GM12878 (cell line): ENCODE data around the gene SORCS2.

Experiments used
- CTCF ChIP-seq, 3 experiments: IDR thresholded peaks in 2 of 3; conservative IDR thresholded peaks in 1 of 3; 2 replicates each; pipeline ENCODE4 v1.5.1; 2011; ENCODE audit warnings: low read depth in 3 of 3, low read length in 3 of 3, mild to moderate bottlenecking in 3 of 3, control low read depth in 2 of 3, moderate library complexity in 2 of 3, inconsistent platforms in 1 of 3, mixed read lengths in 1 of 3; ENCODE audit not compliant: control insufficient read depth in 2 of 3, insufficient read depth in 1 of 3; ENCODE audit errors: extremely low read depth in 1 of 3
- EP300 ChIP-seq, 2 experiments: fragments of 150-350 bp in 1 of 2; IDR thresholded peaks; 2 replicates each; pipeline ENCODE4 v1.6.1; 2011 to 2012; ENCODE audit warnings: low read depth in 2 of 2, low read length in 2 of 2, borderline replicate concordance in 1 of 2, improper control_type of control experiment in 1 of 2, inconsistent platforms in 1 of 2; ENCODE audit not compliant: control insufficient read depth in 1 of 2
- NR2C2 ChIP-seq: IDR thresholded peaks from 2 replicates; pipeline ENCODE4 v1.6.1; 2011; ENCODE audit warnings: borderline replicate concordance, low read depth; ENCODE audit not compliant: control insufficient read depth, insufficient read length
- POLR2A ChIP-seq: IDR thresholded peaks from 2 replicates; pipeline ENCODE4 v1.6.1; 2011; ENCODE audit warnings: low read depth, mild to moderate bottlenecking, low read length
- SIN3A ChIP-seq: IDR thresholded peaks from 2 replicates; pipeline ENCODE4 v1.6.1; 2012; ENCODE audit warnings: low read depth, low read length, improper control_type of control experiment
- STAT1 ChIP-seq: fragments of 450-650 bp; conservative IDR thresholded peaks from 2 replicates; pipeline ENCODE4 v1.6.1; 2014; ENCODE audit warnings: antibody characterized with exemption, mild to moderate bottlenecking
- TAF1 ChIP-seq: IDR thresholded peaks from 2 replicates; pipeline ENCODE4 v1.6.1; 2011; ENCODE audit warnings: mild to moderate bottlenecking, low read depth, low read length, borderline replicate concordance
- ZBTB4 ChIP-seq: fragments of 450-650 bp; formaldehyde crosslinking; IDR thresholded peaks from 2 replicates; pipeline ENCODE4 v1.4.0; 2022; ENCODE audit warnings: mild to moderate bottlenecking, moderate library complexity
- ZSCAN29 ChIP-seq: fragments of 450-650 bp; IDR thresholded peaks from 2 replicates; pipeline ENCODE4 v1.6.1; 2017; ENCODE audit warnings: mild to moderate bottlenecking, moderate library complexity

GRCh38 chr4:7673121-7673520, 480.8 kb downstream of the SORCS2 start:
- TF ChIP-seq POLR2A = no peak
- TF ChIP-seq STAT1 = no peak
- no peak for TF ChIP-seq CTCF (IDR thresholded peaks at IDR 0.05 in 2 of 3, conservative IDR thresholded peaks at IDR 0.05 in 1 of 3; ENCODE audit: control insufficient read depth in 2 of 3, extremely low read depth in 1 of 3, insufficient read depth in 1 of 3, low read depth in 3 of 3, low read length in 3 of 3)
- TF ChIP-seq TAF1 = no peak
- no peak for TF ChIP-seq SIN3A
- no peak for TF ChIP-seq ZBTB4 (CRISPR knock-in tag)
- no peak for TF ChIP-seq ZSCAN29
- TF ChIP-seq NR2C2 = no peak
- no peak for TF ChIP-seq EP300 (IDR thresholded peaks at IDR 0.05; ENCODE audit: borderline replicate concordance in 1 of 2, control insufficient read depth in 1 of 2, low read depth in 2 of 2, low read length in 2 of 2)
